GM12891 (cell line): ENCODE results near the gene SERPINB6.

ENCODE experiments used
- POLR2A ChIP-seq: IDR thresholded peaks from 2 replicates; pipeline ENCODE4 v1.6.1; 2011; ENCODE audit warnings: low read depth, low read length, control low read depth
- POLR2AphosphoS5 ChIP-seq: IDR thresholded peaks from 2 replicates; pipeline ENCODE4 v1.6.1; 2011; ENCODE audit warnings: low read depth, low read length, control low read depth

DNA sequence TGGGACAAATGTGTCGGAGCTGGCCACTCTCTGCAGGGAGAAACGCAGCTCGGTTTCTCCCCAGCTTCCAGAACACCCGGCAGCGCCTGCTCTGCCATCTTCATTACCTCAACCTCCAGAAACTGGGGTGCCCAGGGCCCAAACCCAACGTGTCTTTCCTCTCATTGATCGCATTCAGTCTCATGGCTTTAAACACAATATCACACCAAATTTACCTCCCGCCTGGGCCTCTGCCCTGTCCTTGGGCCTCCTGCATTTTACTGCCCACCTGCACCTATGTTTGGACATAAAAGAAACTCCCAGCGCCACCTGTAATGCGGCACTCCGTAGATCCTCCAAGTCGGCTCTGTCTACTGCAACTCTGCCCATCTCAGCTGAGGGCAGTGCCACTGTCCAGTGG is 22.2 kb downstream of the SERPINB6 start:
- TF ChIP-seq POLR2AphosphoS5 (no peak), POLR2A (no peak)
